HEK293 (cell line): ENCODE data around the gene P4HA1.
"Not testable (repeated sequence)": the region's sequence is repeated elsewhere in the genome, so short reads cannot be mapped to it uniquely, and the experiment has no call there.

ENCODE experiments used
- CTCF ChIA-PET: fragments of 350-600 bp; formaldehyde crosslinking; extraction: SDS; loops from one replicate; lab custom pipeline; 2021; ENCODE audit warnings: antibody characterized with exemption; lab: Yijun Ruan, JAX
- POLR2A ChIA-PET: fragments of 300-600 bp; formaldehyde crosslinking; extraction: SDS; loops from one replicate; lab custom pipeline; 2020; ENCODE audit warnings: antibody characterized with exemption, inconsistent platforms; lab: Yijun Ruan, JAX
- H3K27ac ChIP-seq: fragments of 200-500 bp; sonication (Bioruptor generic); 2 replicates; pipeline ENCODE4 v1.5.1; 2014; ENCODE audit warnings: low read depth, low read length, control low read depth, inconsistent platforms; ENCODE audit errors: extremely low read depth
- H3K36me3 ChIP-seq, 2 experiments: fragments of 200-500 bp in 1 of 2; sonication (Bioruptor generic) in 1 of 2; 1 replicate in 1 of 2; 2 replicates in 1 of 2; pipeline ENCODE4 v1.5.1; 2014 to 2017; ENCODE audit warnings: inconsistent platforms in 2 of 2, low read length in 2 of 2; ENCODE audit not compliant: control insufficient read depth in 2 of 2, insufficient read depth in 1 of 2
- H3K4me1 ChIP-seq: fragments of 200-500 bp; sonication (Bioruptor generic); 2 replicates; pipeline ENCODE4 v1.5.1; 2014; ENCODE audit warnings: mild to moderate bottlenecking, low read length, inconsistent platforms; ENCODE audit not compliant: control insufficient read depth, insufficient read depth
- H3K4me3 ChIP-seq: 2 replicates; pipeline ENCODE4 v1.5.1; 2011; ENCODE audit warnings: low read depth, mild to moderate bottlenecking, control low read depth, low read length, moderate library complexity
- H3K9me3 ChIP-seq: fragments of 200-500 bp; sonication (Bioruptor generic); 2 replicates; pipeline ENCODE4 v1.5.1; 2014; ENCODE audit warnings: low read depth, low read length, inconsistent platforms; ENCODE audit not compliant: control insufficient read depth, insufficient read depth
- GLIS2 ChIP-seq: fragments of 450-650 bp; formaldehyde crosslinking; IDR thresholded peaks from 2 replicates; pipeline ENCODE4 v1.5.1; 2016; ENCODE audit warnings: missing biosample characterization, missing genetic modification characterization
- ZNF146 ChIP-seq: fragments of 450-650 bp; formaldehyde crosslinking; IDR thresholded peaks from 2 replicates; pipeline ENCODE4 v1.5.1; 2016; ENCODE audit warnings: missing biosample characterization, missing genetic modification characterization
- ZNF350 ChIP-seq: fragments of 450-650 bp; formaldehyde crosslinking; IDR thresholded peaks from 2 replicates; pipeline ENCODE4 v1.5.0; 2017; ENCODE audit warnings: missing biosample characterization, mild to moderate bottlenecking, missing genetic modification characterization
- ZNF510 ChIP-seq: fragments of 450-650 bp; formaldehyde crosslinking; IDR thresholded peaks from 2 replicates; pipeline ENCODE4 v1.5.1; 2018; ENCODE audit warnings: mild to moderate bottlenecking, missing genetic modification characterization, missing biosample characterization; ENCODE audit not compliant: insufficient replicate concordance
- ZNF558 ChIP-seq: fragments of 450-650 bp; formaldehyde crosslinking; IDR thresholded peaks from 2 replicates; pipeline ENCODE4 v1.5.1; 2016; ENCODE audit warnings: missing biosample characterization, missing genetic modification characterization
- ZNF629 ChIP-seq: fragments of 450-650 bp; formaldehyde crosslinking; IDR thresholded peaks from 2 replicates; pipeline ENCODE4 v1.5.1; 2017; ENCODE audit warnings: missing biosample characterization, missing genetic modification characterization
- ZNF654 ChIP-seq: fragments of 450-650 bp; formaldehyde crosslinking; IDR thresholded peaks from 2 replicates; pipeline ENCODE4 v1.5.1; 2016; ENCODE audit warnings: low read depth, missing biosample characterization, missing genetic modification characterization
- ZNF776 ChIP-seq: fragments of 450-650 bp; formaldehyde crosslinking; IDR thresholded peaks from 2 replicates; pipeline ENCODE4 v1.5.0; 2017; ENCODE audit warnings: missing biosample characterization, missing genetic modification characterization, borderline replicate concordance
- ZSCAN30 ChIP-seq: fragments of 450-650 bp; IDR thresholded peaks from 2 replicates; pipeline ENCODE4 v1.5.1; 2018; ENCODE audit warnings: missing biosample characterization, mild to moderate bottlenecking, missing genetic modification characterization, moderate library complexity
- TF ChIP-seq, protein P1 (sequence below): fragments of 450-650 bp; formaldehyde crosslinking; IDR thresholded peaks from 2 replicates; pipeline ENCODE4 v1.5.1; 2016; ENCODE audit warnings: missing biosample characterization, missing genetic modification characterization
- TF ChIP-seq, protein P2 (sequence below): fragments of 450-650 bp; formaldehyde crosslinking; IDR thresholded peaks from 2 replicates; pipeline ENCODE4 v1.5.0; 2017; ENCODE audit warnings: missing biosample characterization, missing genetic modification characterization, borderline replicate concordance

P4HA1 gene

GRCh38 chr10:73023455-73024070 lies 73.1 kb downstream of the P4HA1 start:
- H3K36me3 ChIP-seq = peaks cover 13 to 20% of the 10 kb centered on the region in 2 experiments; a peak in 2 of 3 replicates
- H3K4me1 ChIP-seq, CTCF ChIA-PET, H3K9me3 ChIP-seq, H3K4me3 ChIP-seq, H3K27ac ChIP-seq, POLR2A ChIA-PET: not testable (repeated sequence)
- 0 out of 2 replicates have a peak, but pooled peaks have one; percentile 22 for TF ChIP-seq ZNF558 (tag by site-specific recombination)

- peaks cover 7 to 24% of the 10 kb centered on the region in 2 experiments; a peak in 2 of 3 replicates for H3K36me3 ChIP-seq
- CTCF ChIA-PET, H3K27ac ChIP-seq, H3K4me3 ChIP-seq, POLR2A ChIA-PET, H3K4me1 ChIP-seq, H3K9me3 ChIP-seq: not testable (repeated sequence)
Measured at GRCh38 chr10:73022961-73023360, 73.7 kb downstream of the P4HA1 start.

DNA sequence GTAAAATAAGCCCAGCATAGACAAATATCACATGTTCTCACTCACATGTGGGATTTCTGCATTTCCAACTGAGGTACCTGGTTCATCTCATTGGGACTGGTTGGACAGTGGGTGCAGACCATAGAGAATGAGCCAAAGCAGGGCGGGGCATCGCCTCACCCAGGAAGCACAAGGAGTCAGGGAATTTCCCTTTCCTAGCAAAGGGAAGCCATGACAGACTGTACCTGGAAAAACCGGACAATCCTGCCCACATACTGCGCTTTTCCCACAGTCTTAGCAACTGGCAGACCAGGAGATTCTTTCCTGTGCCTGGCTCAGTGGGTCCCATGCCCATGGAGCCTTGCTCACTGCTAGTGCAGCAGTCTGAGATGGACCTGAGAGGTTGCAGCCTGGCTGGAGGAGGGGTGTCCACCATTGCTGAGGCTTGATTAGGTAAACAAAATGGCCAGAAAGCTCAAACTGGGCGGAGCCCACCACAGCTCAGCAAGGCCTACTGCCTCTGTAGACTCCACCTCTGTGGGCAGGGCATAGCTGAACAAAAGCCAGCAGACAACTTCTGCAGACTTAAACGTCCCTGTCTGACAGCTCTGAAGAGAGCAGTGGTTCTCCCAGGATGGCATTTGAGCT lies 75.0 kb downstream of the P4HA1 start:
- CTCF ChIA-PET, H3K4me3 ChIP-seq, H3K9me3 ChIP-seq, H3K4me1 ChIP-seq, POLR2A ChIA-PET, H3K27ac ChIP-seq: not testable (repeated sequence)
- H3K36me3 ChIP-seq = peaks cover 11 to 22% of the 10 kb centered on the region in 2 experiments; a peak in 2 of 3 replicates

DNA sequence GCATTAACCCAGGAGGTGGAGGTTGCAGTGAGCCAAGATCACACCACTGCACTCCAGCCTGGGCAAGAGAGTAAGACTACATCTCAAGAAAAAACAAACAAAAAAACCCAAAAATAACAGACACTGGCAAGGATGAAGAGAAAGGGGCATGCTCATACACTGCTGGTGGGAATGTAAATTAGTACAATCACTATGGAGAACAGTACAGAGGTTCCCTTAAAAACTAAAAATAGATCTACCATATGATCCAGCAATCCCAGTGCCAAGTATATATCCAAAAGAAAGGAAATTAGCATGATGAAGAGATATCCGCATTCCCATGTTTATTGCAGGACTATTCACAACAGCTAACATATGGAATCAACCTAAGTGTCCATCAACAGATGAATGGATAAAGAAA lies 75.6 kb downstream of the P4HA1 start:
- ChIA-PET CTCF (interaction anchor here (1.2 kb wide), 1 partner anchor 38 kb away, joined by 3 read pairs; no protein-coding TSS in a partner anchor), POLR2A (no interaction called here)
- H3K4me3 ChIP-seq = no peak overlapping the region
- no peak for TF ChIP-seq ZNF146
- TF ChIP-seq ZNF654 (tag by site-specific recombination) = no peak
- TF ChIP-seq ZSCAN30 (tag by site-specific recombination) = no peak
- H3K9me3 ChIP-seq = no peaks in the 10 kb centered on the region
- H3K27ac ChIP-seq = no peak overlapping the region
- no peaks in the 10 kb centered on the region for H3K4me1 ChIP-seq
- H3K36me3 ChIP-seq = peaks cover 16 to 28% of the 10 kb centered on the region in 2 experiments; a peak in 2 of 3 replicates

DNA sequence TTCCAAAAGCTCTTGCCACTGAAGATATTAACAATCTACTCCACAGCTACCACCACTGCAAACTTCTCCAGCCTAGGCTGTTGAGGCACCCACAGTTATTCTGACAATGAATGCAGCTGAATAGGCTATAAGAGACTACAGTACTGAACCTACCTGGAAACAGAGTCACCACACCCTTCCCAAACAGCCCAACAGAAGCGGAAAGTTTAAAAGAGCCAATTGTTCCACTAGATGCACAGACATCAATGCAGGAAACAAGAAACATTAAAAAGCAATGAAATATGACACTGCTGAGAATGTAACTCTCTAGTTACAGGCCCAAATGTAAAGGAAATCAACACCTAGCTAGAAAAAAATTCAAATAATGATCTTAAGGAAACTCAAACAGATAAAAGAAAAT lies 77.6 kb downstream of the P4HA1 start:
- Histone ChIP-seq H3K4me3 (no peak overlapping the region), H3K4me1 (no peaks in the 10 kb centered on the region), H3K36me3 (peaks cover 19 to 40% of the 10 kb centered on the region in 2 experiments; a peak in 2 of 3 replicates), H3K27ac (no peak overlapping the region), H3K9me3 (no peaks in the 10 kb centered on the region)
- CTCF ChIA-PET = interaction anchor here (0.7 kb wide), 1 partner anchor 13 kb away, joined by 3 read pairs; no protein-coding TSS in a partner anchor
- POLR2A ChIA-PET = no interaction called here
- TF ChIP-seq, protein P1, sequence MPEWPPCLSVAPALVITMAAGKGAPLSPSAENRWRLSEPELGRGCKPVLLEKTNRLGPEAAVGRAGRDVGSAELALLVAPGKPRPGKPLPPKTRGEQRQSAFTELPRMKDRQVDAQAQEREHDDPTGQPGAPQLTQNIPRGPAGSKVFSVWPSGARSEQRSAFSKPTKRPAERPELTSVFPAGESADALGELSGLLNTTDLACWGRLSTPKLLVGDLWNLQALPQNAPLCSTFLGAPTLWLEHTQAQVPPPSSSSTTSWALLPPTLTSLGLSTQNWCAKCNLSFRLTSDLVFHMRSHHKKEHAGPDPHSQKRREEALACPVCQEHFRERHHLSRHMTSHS = no peak
- TF ChIP-seq GLIS2 (tag by site-specific recombination) = no peak
- no peak for TF ChIP-seq ZNF510
- TF ChIP-seq ZNF776 (tag by site-specific recombination) = no peak
- TF ChIP-seq ZNF350 (tag by site-specific recombination) = no peak
- no peak for TF ChIP-seq ZNF629 (tag by site-specific recombination)
- TF ChIP-seq, protein P2, sequence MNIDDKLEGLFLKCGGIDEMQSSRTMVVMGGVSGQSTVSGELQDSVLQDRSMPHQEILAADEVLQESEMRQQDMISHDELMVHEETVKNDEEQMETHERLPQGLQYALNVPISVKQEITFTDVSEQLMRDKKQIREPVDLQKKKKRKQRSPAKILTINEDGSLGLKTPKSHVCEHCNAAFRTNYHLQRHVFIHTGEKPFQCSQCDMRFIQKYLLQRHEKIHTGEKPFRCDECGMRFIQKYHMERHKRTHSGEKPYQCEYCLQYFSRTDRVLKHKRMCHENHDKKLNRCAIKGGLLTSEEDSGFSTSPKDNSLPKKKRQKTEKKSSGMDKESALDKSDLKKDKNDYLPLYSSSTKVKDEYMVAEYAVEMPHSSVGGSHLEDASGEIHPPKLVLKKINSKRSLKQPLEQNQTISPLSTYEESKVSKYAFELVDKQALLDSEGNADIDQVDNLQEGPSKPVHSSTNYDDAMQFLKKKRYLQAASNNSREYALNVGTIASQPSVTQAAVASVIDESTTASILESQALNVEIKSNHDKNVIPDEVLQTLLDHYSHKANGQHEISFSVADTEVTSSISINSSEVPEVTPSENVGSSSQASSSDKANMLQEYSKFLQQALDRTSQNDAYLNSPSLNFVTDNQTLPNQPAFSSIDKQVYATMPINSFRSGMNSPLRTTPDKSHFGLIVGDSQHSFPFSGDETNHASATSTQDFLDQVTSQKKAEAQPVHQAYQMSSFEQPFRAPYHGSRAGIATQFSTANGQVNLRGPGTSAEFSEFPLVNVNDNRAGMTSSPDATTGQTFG (tag by site-specific recombination) = no peak
- TF ChIP-seq, all 188 proteins: peak for 0
